ENCODE data around the gene GRIN1. TPM values are rescaled to one million over a fixed set of nuclear protein-coding genes. Genes with fewer than 3 reads are reported as not detected.

GRIN1 gene
- total RNA-seq, 4 donors from 2014 or later, result not detected

- TF ChIP-seq CTCF (IDR thresholded peaks at IDR 0.05; ENCODE audit: low read depth), result no peak
Measured at GRCh38 chr9:137109250-137110146, 29.5 kb upstream of the GRIN1 start.

- TF ChIP-seq CTCF (IDR thresholded peaks at IDR 0.05; ENCODE audit: low read depth), result no peak
Measured at GRCh38 chr9:137110147-137110910, 28.6 kb upstream of the GRIN1 start.

GRCh38 chr9:137110911-137111787 is 27.8 kb upstream of the GRIN1 start:
- TF ChIP-seq CTCF (IDR thresholded peaks at IDR 0.05; ENCODE audit: low read depth), result no peak

- no peak for TF ChIP-seq CTCF (IDR thresholded peaks at IDR 0.05; ENCODE audit: low read depth)
Measured at GRCh38 chr9:137111788-137112563, 27.0 kb upstream of the GRIN1 start.

GRCh38 chr9:137112564-137113384 is 26.2 kb upstream of the GRIN1 start:
- TF ChIP-seq CTCF (IDR thresholded peaks at IDR 0.05; ENCODE audit: low read depth), result no peak

Data from subcutaneous adipose tissue (tissue), 4 donors.